K562 (cell line): Measurements from ENCODE around the gene GATB.

Experiments
- TBP ChIP-seq: optimal IDR thresholded peaks from 2 replicates; pipeline ENCODE3; 2011; ENCODE audit warnings: low read depth, low read length, improper control_type of control experiment
- ZFX ChIP-seq: sonication (generic); formaldehyde crosslinking; IDR thresholded peaks from 2 replicates; pipeline ENCODE4 v1.8.0; 2022; ENCODE audit warnings: mild to moderate bottlenecking, missing genetic modification reagents, moderate library complexity
- ZNF3 ChIP-seq: fragments of 250-450 bp; sonication (Bioruptor Pico); IDR thresholded peaks from 2 replicates; pipeline ENCODE4 v1.5.0; 2021; ENCODE audit warnings: mild to moderate bottlenecking, moderate library complexity
- ZZZ3 ChIP-seq: fragments of 450-650 bp; IDR thresholded peaks from 2 replicates; pipeline ENCODE4 v1.6.1; 2016; ENCODE audit warnings: antibody characterized with exemption, mild to moderate bottlenecking, moderate library complexity
- TF ChIP-seq, protein P1 (sequence below), 3 experiments: IDR thresholded peaks in 2 of 3; conservative IDR thresholded peaks in 1 of 3; 2 replicates each; pipeline ENCODE4 v1.5.1; 2011 to 2012; ENCODE audit warnings: low read length in 3 of 3, mild to moderate bottlenecking in 3 of 3, control low read depth in 2 of 3, improper control_type of control experiment in 1 of 3, inconsistent platforms in 1 of 3, low read depth in 1 of 3, mixed read lengths in 1 of 3, moderate library complexity in 1 of 3; ENCODE audit not compliant: insufficient read depth in 2 of 3
- TF ChIP-seq, protein P2 (sequence below): fragments of 450-650 bp; IDR thresholded peaks from 2 replicates; pipeline ENCODE4 v1.6.1; 2018; ENCODE audit warnings: mild to moderate bottlenecking, low read depth; ENCODE audit not compliant: partially characterized antibody

DNA sequence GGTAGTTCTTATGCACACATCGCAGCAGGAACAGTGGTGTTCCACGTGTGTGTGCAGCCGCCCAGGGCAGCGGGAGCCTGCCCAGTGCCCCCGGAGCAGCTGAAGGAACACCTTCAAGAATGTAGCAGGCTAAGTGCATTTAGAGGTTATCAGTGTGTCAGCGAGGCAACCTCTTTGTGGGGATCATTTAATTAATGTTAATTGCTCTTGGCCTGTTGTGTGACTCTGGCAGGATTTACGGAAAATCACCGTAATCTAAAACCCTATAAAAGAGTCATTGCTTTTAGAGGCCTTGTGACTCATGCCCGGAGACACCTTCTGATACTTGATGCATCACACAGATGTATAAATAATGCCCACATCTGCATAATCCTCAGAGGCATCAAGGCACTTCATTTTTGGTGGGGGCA, 47.3 kb upstream of the GATB start:
- TF ChIP-seq TBP (no peak), ZNF3 (CRISPR knock-in tag) (no peak), ZFX (no peak), ZZZ3 (no peak)
- TF ChIP-seq, protein P1, sequence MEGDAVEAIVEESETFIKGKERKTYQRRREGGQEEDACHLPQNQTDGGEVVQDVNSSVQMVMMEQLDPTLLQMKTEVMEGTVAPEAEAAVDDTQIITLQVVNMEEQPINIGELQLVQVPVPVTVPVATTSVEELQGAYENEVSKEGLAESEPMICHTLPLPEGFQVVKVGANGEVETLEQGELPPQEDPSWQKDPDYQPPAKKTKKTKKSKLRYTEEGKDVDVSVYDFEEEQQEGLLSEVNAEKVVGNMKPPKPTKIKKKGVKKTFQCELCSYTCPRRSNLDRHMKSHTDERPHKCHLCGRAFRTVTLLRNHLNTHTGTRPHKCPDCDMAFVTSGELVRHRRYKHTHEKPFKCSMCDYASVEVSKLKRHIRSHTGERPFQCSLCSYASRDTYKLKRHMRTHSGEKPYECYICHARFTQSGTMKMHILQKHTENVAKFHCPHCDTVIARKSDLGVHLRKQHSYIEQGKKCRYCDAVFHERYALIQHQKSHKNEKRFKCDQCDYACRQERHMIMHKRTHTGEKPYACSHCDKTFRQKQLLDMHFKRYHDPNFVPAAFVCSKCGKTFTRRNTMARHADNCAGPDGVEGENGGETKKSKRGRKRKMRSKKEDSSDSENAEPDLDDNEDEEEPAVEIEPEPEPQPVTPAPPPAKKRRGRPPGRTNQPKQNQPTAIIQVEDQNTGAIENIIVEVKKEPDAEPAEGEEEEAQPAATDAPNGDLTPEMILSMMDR (IDR thresholded peaks at IDR 0.05 in 2 of 3, conservative IDR thresholded peaks at IDR 0.05 in 1 of 3; ENCODE audit: insufficient read depth in 2 of 3, low read depth in 1 of 3, low read length in 3 of 3): no peak
- TF ChIP-seq, protein P2, sequence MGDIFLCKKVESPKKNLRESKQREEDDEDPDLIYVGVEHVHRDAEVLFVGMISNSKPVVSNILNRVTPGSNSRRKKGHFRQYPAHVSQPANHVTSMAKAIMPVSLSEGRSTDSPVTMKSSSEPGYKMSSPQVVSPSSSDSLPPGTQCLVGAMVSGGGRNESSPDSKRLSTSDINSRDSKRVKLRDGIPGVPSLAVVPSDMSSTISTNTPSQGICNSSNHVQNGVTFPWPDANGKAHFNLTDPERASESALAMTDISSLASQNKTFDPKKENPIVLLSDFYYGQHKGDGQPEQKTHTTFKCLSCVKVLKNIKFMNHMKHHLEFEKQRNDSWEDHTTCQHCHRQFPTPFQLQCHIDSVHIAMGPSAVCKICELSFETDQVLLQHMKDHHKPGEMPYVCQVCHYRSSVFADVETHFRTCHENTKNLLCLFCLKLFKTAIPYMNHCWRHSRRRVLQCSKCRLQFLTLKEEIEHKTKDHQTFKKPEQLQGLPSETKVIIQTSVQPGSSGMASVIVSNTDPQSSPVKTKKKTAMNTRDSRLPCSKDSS: no peak
